Activated naive CD8-positive, alpha-beta T cell treated with anti-CD3 and anti-CD28 coated beads, Interleukin-2, amount 10 ng/mL, durations not matched to agents 7 days and 5 days (primary cell): ENCODE measurements around the gene AGBL4. TPM values are rescaled to one million over a fixed set of nuclear protein-coding genes. Genes with fewer than 3 reads are reported as not detected.

ENCODE experiments used
- ATAC-seq: fragments of 150-1000 bp; cut with Tn5 transposase; one replicate; pipeline ENCODE4 v1.10.0; 2021; ENCODE audit warnings: low read depth, moderate library complexity
- POLR2A ChIA-PET: fragments of 350-600 bp; sonication (Branson Sonifier 250); formaldehyde crosslinking; loops from one replicate; lab custom pipeline; 2021; ENCODE audit warnings: antibody characterized with exemption; lab: Charles Lee
- DNase-seq: peaks from one replicate; pipeline ENCODE4 v3.0.0; 2021
- H3K27ac Mint-ChIP-seq: one replicate; pipeline ENCODE4 v1.8.0; 2022; ENCODE audit warnings: mild to moderate bottlenecking, mixed read lengths
- H3K27me3 Mint-ChIP-seq: one replicate; pipeline ENCODE4 v1.8.0; 2022; ENCODE audit warnings: mild to moderate bottlenecking, moderate library complexity, mixed read lengths
- H3K36me3 Mint-ChIP-seq: one replicate; pipeline ENCODE4 v1.8.0; 2021; ENCODE audit warnings: mild to moderate bottlenecking, mixed read lengths
- H3K4me1 Mint-ChIP-seq: one replicate; pipeline ENCODE4 v1.8.0; 2021; ENCODE audit warnings: mixed read lengths
- H3K4me3 Mint-ChIP-seq: one replicate; pipeline ENCODE4 v1.8.0; 2022; ENCODE audit warnings: mild to moderate bottlenecking, moderate library complexity, mixed read lengths
- H3K9me3 Mint-ChIP-seq: one replicate; pipeline ENCODE4 v1.8.0; 2021; ENCODE audit warnings: mixed read lengths
- total RNA-seq, 2 experiments: library from RNA; stranded (reverse); gene quantifications; one replicate each; pipeline ENCODE4 v1.2.3, GENCODE V29; 2021

AGBL4 gene
- total RNA-seq, 2 experiments from 2014 or later: not detected

GRCh38 chr1:48661726-48662463 is 1361.9 kb downstream of the AGBL4 start:
- no peak overlapping the region for H3K27ac Mint-ChIP-seq
- peaks cover 16% of the 10 kb centered on the region for H3K27me3 Mint-ChIP-seq
- H3K9me3 Mint-ChIP-seq: no peaks in the 10 kb centered on the region
- H3K36me3 Mint-ChIP-seq: no peaks in the 10 kb centered on the region
- no peak for DNase-seq
- POLR2A ChIA-PET: no interaction called here
- no peak overlapping the region for H3K4me3 Mint-ChIP-seq
- peaks cover 11% of the 10 kb centered on the region for H3K4me1 Mint-ChIP-seq
- ATAC-seq: no peak

- POLR2A ChIA-PET: no interaction called here
- H3K27ac Mint-ChIP-seq: no peak overlapping the region
- ATAC-seq (no peak), DNase-seq (no peak)
- no peaks in the 10 kb centered on the region for H3K36me3 Mint-ChIP-seq
- peaks cover 18% of the 10 kb centered on the region for H3K27me3 Mint-ChIP-seq
- H3K9me3 Mint-ChIP-seq: no peaks in the 10 kb centered on the region
- H3K4me1 Mint-ChIP-seq: peaks cover 11% of the 10 kb centered on the region
- no peak overlapping the region for H3K4me3 Mint-ChIP-seq
These were observed 1364.0 kb downstream of the AGBL4 start for GRCh38 chr1:48659801-48660200.

GRCh38 chr1:48657413-48657812 is 1366.3 kb downstream of the AGBL4 start:
- POLR2A ChIA-PET: no interaction called here
- ATAC-seq (no peak), DNase-seq (no peak)
- H3K27me3 Mint-ChIP-seq: peaks cover 4% of the 10 kb centered on the region
- no peaks in the 10 kb centered on the region for H3K36me3 Mint-ChIP-seq
- H3K27ac Mint-ChIP-seq: no peak overlapping the region
- no peaks in the 10 kb centered on the region for H3K9me3 Mint-ChIP-seq
- H3K4me3 Mint-ChIP-seq: no peak overlapping the region
- peaks cover 11% of the 10 kb centered on the region for H3K4me1 Mint-ChIP-seq

GRCh38 chr1:48654606-48655210 is 1369.0 kb downstream of the AGBL4 start:
- no peak overlapping the region for H3K4me3 Mint-ChIP-seq
- peaks cover 4% of the 10 kb centered on the region for H3K27me3 Mint-ChIP-seq
- no peak for ATAC-seq

GRCh38 chr1:48652334-48652733 is 1371.4 kb downstream of the AGBL4 start:
- no peaks in the 10 kb centered on the region for H3K9me3 Mint-ChIP-seq
- POLR2A ChIA-PET: no interaction called here
- peaks cover 4% of the 10 kb centered on the region for H3K27me3 Mint-ChIP-seq
- H3K4me3 Mint-ChIP-seq: no peak overlapping the region
- ATAC-seq: no peak
- H3K27ac Mint-ChIP-seq: no peak overlapping the region
- H3K36me3 Mint-ChIP-seq: no peaks in the 10 kb centered on the region
- H3K4me1 Mint-ChIP-seq: peaks cover 2% of the 10 kb centered on the region
- DNase-seq: no peak

More at GRCh38 chr1:48654606-48655210, 1369.0 kb downstream of the AGBL4 start:
- no peak for DNase-seq
- H3K9me3 Mint-ChIP-seq: no peaks in the 10 kb centered on the region
- no peak overlapping the region for H3K27ac Mint-ChIP-seq
- POLR2A ChIA-PET: no interaction called here
- no peaks in the 10 kb centered on the region for H3K36me3 Mint-ChIP-seq
- H3K4me1 Mint-ChIP-seq: peaks cover 11% of the 10 kb centered on the region

GRCh38 chr1:48649880-48650279 is 1373.9 kb downstream of the AGBL4 start:
- POLR2A ChIA-PET: no interaction called here
- ATAC-seq (no peak), DNase-seq (no peak)
- H3K4me3 Mint-ChIP-seq: no peak overlapping the region
- H3K4me1 Mint-ChIP-seq: no peaks in the 10 kb centered on the region
- H3K36me3 Mint-ChIP-seq: no peaks in the 10 kb centered on the region
- no peaks in the 10 kb centered on the region for H3K9me3 Mint-ChIP-seq
- no peak overlapping the region for H3K27ac Mint-ChIP-seq
- H3K27me3 Mint-ChIP-seq: peaks cover 2% of the 10 kb centered on the region

GRCh38 chr1:48645883-48646282 is 1377.9 kb downstream of the AGBL4 start:
- Mint-ChIP-seq H3K27ac (no peak overlapping the region), H3K36me3 (no peaks in the 10 kb centered on the region), H3K27me3 (peaks cover 6% of the 10 kb centered on the region), H3K4me3 (no peak overlapping the region), H3K4me1 (no peaks in the 10 kb centered on the region), H3K9me3 (no peaks in the 10 kb centered on the region)
- POLR2A ChIA-PET: no interaction called here
- DNase-seq (no peak), ATAC-seq (no peak)

- no peaks in the 10 kb centered on the region for H3K36me3 Mint-ChIP-seq
- H3K4me1 Mint-ChIP-seq: no peaks in the 10 kb centered on the region
- H3K27me3 Mint-ChIP-seq: peaks cover 9% of the 10 kb centered on the region
- no peak overlapping the region for H3K27ac Mint-ChIP-seq
- H3K4me3 Mint-ChIP-seq: no peak overlapping the region
- POLR2A ChIA-PET: no interaction called here
- no peak for DNase-seq
- no peak for ATAC-seq
- H3K9me3 Mint-ChIP-seq: no peaks in the 10 kb centered on the region
These were observed 1378.7 kb downstream of the AGBL4 start for GRCh38 chr1:48644905-48645605.

GRCh38 chr1:48644190-48644900 is 1379.4 kb downstream of the AGBL4 start:
- Mint-ChIP-seq H3K4me3 (no peak overlapping the region), H3K9me3 (no peaks in the 10 kb centered on the region), H3K27me3 (peaks cover 12% of the 10 kb centered on the region), H3K27ac (no peak overlapping the region), H3K4me1 (no peaks in the 10 kb centered on the region), H3K36me3 (no peaks in the 10 kb centered on the region)
- ATAC-seq: no peak
- POLR2A ChIA-PET: no interaction called here
- no peak for DNase-seq

GRCh38 chr1:48643193-48643592 is 1380.6 kb downstream of the AGBL4 start:
- POLR2A ChIA-PET: no interaction called here
- Mint-ChIP-seq H3K9me3 (no peaks in the 10 kb centered on the region), H3K4me3 (no peak overlapping the region), H3K27me3 (peaks cover 17% of the 10 kb centered on the region), H3K36me3 (no peaks in the 10 kb centered on the region), H3K27ac (no peak overlapping the region), H3K4me1 (no peaks in the 10 kb centered on the region)
- DNase-seq: no peak
- no peak for ATAC-seq

- no peak for ATAC-seq
- POLR2A ChIA-PET: no interaction called here
- Mint-ChIP-seq H3K4me1 (no peaks in the 10 kb centered on the region), H3K4me3 (no peak overlapping the region), H3K27ac (no peak overlapping the region), H3K9me3 (no peaks in the 10 kb centered on the region), H3K36me3 (no peaks in the 10 kb centered on the region), H3K27me3 (peaks cover 24% of the 10 kb centered on the region)
- no peak for DNase-seq
These were observed 1382.8 kb downstream of the AGBL4 start for GRCh38 chr1:48640836-48641492.

GRCh38 chr1:48629867-48630266 is 1393.9 kb downstream of the AGBL4 start:
- Mint-ChIP-seq H3K36me3 (no peaks in the 10 kb centered on the region), H3K9me3 (no peaks in the 10 kb centered on the region), H3K27ac (no peak overlapping the region), H3K4me1 (peaks cover 1% of the 10 kb centered on the region), H3K27me3 (peaks cover 23% of the 10 kb centered on the region), H3K4me3 (no peak overlapping the region)
- POLR2A ChIA-PET: no interaction called here
- ATAC-seq (no peak), DNase-seq (no peak)

GRCh38 chr1:48627486-48627885 is 1396.3 kb downstream of the AGBL4 start:
- H3K27me3 Mint-ChIP-seq: peaks cover 25% of the 10 kb centered on the region
- ATAC-seq (no peak), DNase-seq (no peak)
- no peaks in the 10 kb centered on the region for H3K36me3 Mint-ChIP-seq
- no peak overlapping the region for H3K4me3 Mint-ChIP-seq
- no peak overlapping the region for H3K27ac Mint-ChIP-seq
- POLR2A ChIA-PET: no interaction called here
- no peaks in the 10 kb centered on the region for H3K9me3 Mint-ChIP-seq
- no peaks in the 10 kb centered on the region for H3K4me1 Mint-ChIP-seq
